Trophoblast cell (in vitro differentiated cells and primary cell): ENCODE data around the gene RCAN3.

Experiments
- DNase-seq, 2 donors: peaks; one replicate each; pipeline ENCODE4 v3.0.0-alpha.2; 2016
- H2AFZ ChIP-seq: 2 replicates; pipeline ENCODE4 v1.6.1; 2013; ENCODE audit warnings: low read length, moderate library complexity, mild to moderate bottlenecking; ENCODE audit not compliant: insufficient read depth, poor library complexity
- H2AK5ac ChIP-seq: 2 replicates; pipeline ENCODE4 v1.6.1; 2013; ENCODE audit warnings: mild to moderate bottlenecking, low read length
- H2BK120ac ChIP-seq: 2 replicates; pipeline ENCODE4 v1.6.1; 2013; ENCODE audit warnings: low read length, mild to moderate bottlenecking, moderate library complexity; ENCODE audit not compliant: insufficient read depth, poor library complexity
- H2BK12ac ChIP-seq: 2 replicates; pipeline ENCODE4 v1.6.1; 2013; ENCODE audit warnings: mild to moderate bottlenecking, low read length, moderate library complexity
- H2BK5ac ChIP-seq: 2 replicates; pipeline ENCODE4 v1.6.1; 2013; ENCODE audit warnings: low read length, low read depth, moderate library complexity, mild to moderate bottlenecking; ENCODE audit not compliant: poor library complexity
- H3K14ac ChIP-seq: 2 replicates; pipeline ENCODE4 v1.6.1; 2013; ENCODE audit warnings: mild to moderate bottlenecking, low read length
- H3K18ac ChIP-seq: 2 replicates; pipeline ENCODE4 v1.6.1; 2013; ENCODE audit warnings: mild to moderate bottlenecking, low read length
- H3K23ac ChIP-seq: 2 replicates; pipeline ENCODE4 v1.6.1; 2013; ENCODE audit warnings: low read length
- H3K27ac ChIP-seq: 2 replicates; pipeline ENCODE4 v1.5.1; 2013; ENCODE audit warnings: low read depth, mild to moderate bottlenecking, inconsistent platforms, low read length, moderate library complexity
- H3K27me3 ChIP-seq: 2 replicates; pipeline ENCODE4 v1.6.1; 2013; ENCODE audit warnings: inconsistent platforms, mild to moderate bottlenecking, low read length, moderate library complexity; ENCODE audit not compliant: insufficient read depth
- H3K36me3 ChIP-seq, 2 experiments: 1 replicate in 1 of 2; 2 replicates in 1 of 2; pipeline ENCODE4 v1.6.1; 2013; ENCODE audit warnings: low read length in 2 of 2, mild to moderate bottlenecking in 2 of 2, moderate library complexity in 1 of 2; ENCODE audit not compliant: insufficient read depth in 2 of 2, control insufficient read depth in 1 of 2
- H3K4ac ChIP-seq: 2 replicates; pipeline ENCODE4 v1.6.1; 2013; ENCODE audit warnings: low read depth, mild to moderate bottlenecking, low read length, moderate library complexity
- H3K4me1 ChIP-seq, 2 experiments: 1 replicate in 1 of 2; 2 replicates in 1 of 2; pipeline ENCODE4 v1.6.1; 2013; ENCODE audit warnings: low read length in 2 of 2, mild to moderate bottlenecking in 2 of 2, moderate library complexity in 1 of 2; ENCODE audit not compliant: insufficient read depth in 2 of 2, control insufficient read depth in 1 of 2
- H3K4me2 ChIP-seq: 2 replicates; pipeline ENCODE4 v1.6.1; 2013; ENCODE audit warnings: inconsistent platforms, mild to moderate bottlenecking, low read length, moderate library complexity
- H3K4me3 ChIP-seq: 2 replicates; pipeline ENCODE4 v1.5.1; 2013; ENCODE audit warnings: mild to moderate bottlenecking, low read depth, low read length, inconsistent platforms
- H3K79me1 ChIP-seq: one replicate; pipeline ENCODE4 v1.6.1; 2013; ENCODE audit warnings: low read length
- H3K79me2 ChIP-seq: 2 replicates; pipeline ENCODE4 v1.6.1; 2013; ENCODE audit warnings: low read length, mild to moderate bottlenecking; ENCODE audit not compliant: control insufficient read depth, insufficient read depth, poor library complexity
- H3K9ac ChIP-seq: 2 replicates; pipeline ENCODE4 v1.6.1; 2013; ENCODE audit warnings: mild to moderate bottlenecking, low read length
- H3K9me3 ChIP-seq: 2 replicates; pipeline ENCODE4 v1.6.1; 2013; ENCODE audit warnings: low read depth, mild to moderate bottlenecking, control low read depth, inconsistent platforms, low read length; ENCODE audit not compliant: insufficient read depth
- H4K12ac ChIP-seq: 2 replicates; pipeline ENCODE4 v1.6.1; 2013; ENCODE audit warnings: low read depth, mild to moderate bottlenecking, low read length, moderate library complexity
- H4K8ac ChIP-seq: 2 replicates; pipeline ENCODE4 v1.6.1; 2013; ENCODE audit warnings: low read depth, mild to moderate bottlenecking, low read length, moderate library complexity
- H4K91ac ChIP-seq: one replicate; pipeline ENCODE4 v1.6.1; 2013; ENCODE audit warnings: low read depth, mild to moderate bottlenecking, low read length, moderate library complexity
- WGBS: extraction: QIAGEN DNeasy Blood & Tissue Kit; methylation state at CpG from one replicate; pipeline ENCODE4 v1.1.7; 2013; ENCODE audit warnings: missing lambda C conversion rate; ENCODE audit not compliant: insufficient read length, insufficient coverage; ENCODE audit errors: extremely low coverage; 5-methylcytosine and 5-hydroxymethylcytosine counted together

The RCAN3 gene

DNA sequence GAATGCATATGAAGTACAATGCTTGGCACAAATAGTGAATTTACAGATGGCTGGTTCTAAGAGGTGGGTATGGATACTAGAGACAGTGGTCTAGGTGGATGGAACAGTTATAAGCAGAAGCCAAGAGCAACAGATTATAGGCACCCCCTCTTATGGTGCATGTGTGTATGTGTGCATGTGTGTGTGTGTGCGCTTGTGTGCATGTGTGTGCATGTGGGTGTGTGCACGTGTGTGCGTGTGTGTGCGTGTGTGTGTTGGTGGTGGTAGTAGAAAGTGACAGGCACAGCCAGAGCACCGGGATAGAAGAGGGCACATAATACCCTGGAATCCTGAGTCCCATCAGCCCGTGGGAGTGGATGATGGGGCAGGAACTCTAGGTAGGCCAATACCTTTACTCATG is 54.6 kb downstream of the RCAN3 start:
- Histone ChIP-seq H2BK12ac (no peak overlapping the region), H2BK120ac (no peak overlapping the region), H3K4ac (no peak overlapping the region), H3K36me3 (no peaks in the 10 kb centered on the region), H3K79me1 (no peaks in the 10 kb centered on the region), H2BK5ac (no peak overlapping the region), H2AFZ (no peak overlapping the region), H3K27ac (no peak overlapping the region), H3K23ac (no peak overlapping the region), H3K9ac (no peak overlapping the region), H3K4me3 (no peak overlapping the region), H3K4me2 (no peak overlapping the region), H4K8ac (no peak overlapping the region), H4K12ac (no peak overlapping the region), H3K79me2 (no peaks in the 10 kb centered on the region), H3K4me1 (peaks cover 3 to 4% of the 10 kb centered on the region in 2 experiments), H3K14ac (no peak overlapping the region), H2AK5ac (no peak overlapping the region), H4K91ac (no peak overlapping the region), H3K27me3 (peaks cover 14% of the 10 kb centered on the region), H3K18ac (no peak overlapping the region), H3K9me3 (no peaks in the 10 kb centered on the region)
- no peak for DNase-seq
- WGBS: no CpG with 5 or more reads among the region's 6 CpGs

DNA sequence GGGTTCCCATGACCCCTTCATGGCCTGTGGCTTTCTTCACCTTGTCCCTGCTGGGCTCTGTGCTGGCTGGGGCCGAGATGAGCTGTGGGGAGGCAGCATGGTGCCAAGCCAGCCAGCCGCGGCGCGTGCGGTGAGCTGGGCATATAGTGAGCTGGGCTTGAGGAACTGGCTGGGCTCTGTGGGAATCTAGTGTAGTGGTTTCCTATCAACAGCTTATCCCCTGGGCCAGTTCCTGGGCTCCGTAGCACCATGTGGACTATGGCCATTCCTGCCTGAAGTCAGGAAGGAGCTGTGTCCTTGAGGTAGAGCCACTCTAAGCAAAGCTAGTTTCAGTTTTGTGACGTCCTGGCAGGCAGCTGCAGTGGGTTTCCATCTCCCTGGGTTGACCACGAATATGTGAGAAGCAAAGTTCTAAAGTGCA is 55.1 kb downstream of the RCAN3 start:
- H3K4me3 ChIP-seq: no peak overlapping the region
- no peaks in the 10 kb centered on the region for H3K9me3 ChIP-seq
- no peak for DNase-seq
- H3K23ac ChIP-seq: no peak overlapping the region
- no peak overlapping the region for H3K4ac ChIP-seq
- H3K9ac ChIP-seq: no peak overlapping the region
- no CpG with 5 or more reads among the region's 9 CpGs for WGBS
- no peak overlapping the region for H4K12ac ChIP-seq
- H3K4me1 ChIP-seq: peaks cover 3 to 4% of the 10 kb centered on the region in 2 experiments
- no peak overlapping the region for H2BK120ac ChIP-seq
- H3K79me2 ChIP-seq: no peaks in the 10 kb centered on the region
- H4K91ac ChIP-seq: no peak overlapping the region
- no peak overlapping the region for H3K18ac ChIP-seq
- no peak overlapping the region for H2AK5ac ChIP-seq
- no peak overlapping the region for H2AFZ ChIP-seq
- no peaks in the 10 kb centered on the region for H3K79me1 ChIP-seq
- no peak overlapping the region for H3K4me2 ChIP-seq
- no peak overlapping the region for H4K8ac ChIP-seq
- no peak overlapping the region for H2BK12ac ChIP-seq
- no peak overlapping the region for H2BK5ac ChIP-seq
- no peak overlapping the region for H3K27ac ChIP-seq
- H3K36me3 ChIP-seq: no peaks in the 10 kb centered on the region
- H3K14ac ChIP-seq: no peak overlapping the region
- H3K27me3 ChIP-seq: peaks cover 14% of the 10 kb centered on the region

DNA sequence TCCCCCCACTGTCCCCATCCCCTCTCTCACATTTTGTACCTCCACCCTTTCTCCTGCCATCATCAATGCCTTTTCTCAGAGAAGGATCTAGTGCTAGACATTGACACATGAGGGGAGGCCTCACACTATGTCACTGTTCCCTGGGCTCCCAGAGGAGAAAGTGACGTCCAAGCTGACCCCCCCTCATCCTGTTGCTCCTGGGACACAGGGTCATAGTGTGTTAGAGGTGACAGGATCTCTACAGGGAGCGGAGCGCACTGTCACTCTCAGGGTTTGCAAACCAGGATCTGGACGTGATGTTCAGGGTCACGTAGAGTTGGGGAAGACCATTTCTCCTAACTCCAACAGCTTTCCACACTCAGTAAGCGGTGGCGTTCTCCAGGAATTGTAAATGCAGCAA is 55.8 kb downstream of the RCAN3 start:
- no peak overlapping the region for H4K91ac ChIP-seq
- H2BK12ac ChIP-seq: no peak overlapping the region
- no peak overlapping the region for H2BK5ac ChIP-seq
- peaks cover 14% of the 10 kb centered on the region for H3K27me3 ChIP-seq
- H3K36me3 ChIP-seq: no peaks in the 10 kb centered on the region
- H3K79me1 ChIP-seq: no peaks in the 10 kb centered on the region
- H3K4me1 ChIP-seq: peaks cover 3 to 4% of the 10 kb centered on the region in 2 experiments
- no peak overlapping the region for H2BK120ac ChIP-seq
- no peak overlapping the region for H3K4ac ChIP-seq
- no peak overlapping the region for H3K4me3 ChIP-seq
- no peak overlapping the region for H3K14ac ChIP-seq
- no peak overlapping the region for H2AK5ac ChIP-seq
- no peak overlapping the region for H3K18ac ChIP-seq
- no peak overlapping the region for H3K23ac ChIP-seq
- DNase-seq: no peak
- no peak overlapping the region for H4K12ac ChIP-seq
- H3K4me2 ChIP-seq: no peak overlapping the region
- no peak overlapping the region for H2AFZ ChIP-seq
- no peak overlapping the region for H3K9ac ChIP-seq
- no peak overlapping the region for H3K27ac ChIP-seq
- no CpG with 5 or more reads among the region's 7 CpGs for WGBS
- H3K9me3 ChIP-seq: no peaks in the 10 kb centered on the region
- no peak overlapping the region for H4K8ac ChIP-seq
- no peaks in the 10 kb centered on the region for H3K79me2 ChIP-seq

DNA sequence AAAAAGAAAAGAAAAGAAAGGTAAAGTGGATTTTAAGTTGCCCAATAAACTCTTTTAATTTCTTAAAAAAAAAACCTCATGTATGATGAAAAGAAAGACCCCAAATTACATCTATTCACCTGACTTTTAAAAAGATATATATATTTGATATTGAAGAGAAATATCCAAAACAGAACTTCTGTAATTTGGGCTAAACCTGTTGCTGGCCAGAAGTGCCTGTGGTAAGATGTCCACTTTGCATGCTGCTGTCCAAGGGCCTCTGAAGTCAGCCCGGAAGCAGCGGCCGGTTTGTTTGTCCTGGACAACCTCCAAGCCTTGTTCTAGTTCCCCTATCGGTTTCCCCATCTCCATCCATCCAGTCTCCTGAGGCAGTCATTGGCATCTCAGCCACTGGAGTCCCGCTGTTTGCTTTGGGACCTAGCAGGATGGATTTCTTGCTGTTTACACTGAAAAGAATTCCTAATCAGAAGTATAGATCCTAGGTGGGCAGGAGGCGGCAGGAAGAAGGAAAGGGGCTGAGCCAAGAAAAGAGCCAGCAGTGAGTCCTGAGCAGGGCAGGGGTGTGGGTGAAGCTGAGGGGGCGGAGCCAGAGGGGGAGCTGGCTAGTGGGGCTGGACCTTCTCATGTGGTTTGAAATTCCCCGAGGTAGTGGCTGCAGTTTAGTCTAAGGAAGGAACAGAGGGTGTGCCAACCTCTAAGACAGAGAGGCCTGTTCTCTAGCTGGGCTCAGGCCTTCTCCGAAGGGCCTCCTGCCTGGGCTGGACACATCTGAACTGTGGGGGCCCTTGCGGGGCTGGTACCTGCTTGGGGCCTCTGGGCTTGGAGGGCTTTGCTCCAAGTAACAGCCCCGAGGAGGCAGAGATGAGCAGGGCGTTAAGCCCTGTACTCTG is 56.5 kb downstream of the RCAN3 start:
- Histone ChIP-seq H3K4ac (no peak overlapping the region), H3K36me3 (no peaks in the 10 kb centered on the region), H3K79me1 (no peaks in the 10 kb centered on the region), H4K91ac (no peak overlapping the region), H2AK5ac (no peak overlapping the region), H3K27me3 (peaks cover 14% of the 10 kb centered on the region), H4K8ac (no peak overlapping the region), H2BK120ac (no peak overlapping the region), H2BK5ac (no peak overlapping the region), H3K4me1 (peaks cover 3 to 4% of the 10 kb centered on the region in 2 experiments), H3K23ac (no peak overlapping the region), H3K4me3 (no peak overlapping the region), H3K27ac (no peak overlapping the region), H3K18ac (no peak overlapping the region), H3K9ac (no peak overlapping the region), H3K9me3 (no peaks in the 10 kb centered on the region), H3K14ac (no peak overlapping the region), H3K4me2 (no peak overlapping the region), H4K12ac (no peak overlapping the region), H2BK12ac (no peak overlapping the region), H3K79me2 (no peaks in the 10 kb centered on the region), H2AFZ (no peak overlapping the region)
- WGBS: no CpG with 5 or more reads among the region's 12 CpGs
- no peak for DNase-seq
